ENCODE measurements around the gene ANKRD12. TPM values are rescaled to one million over a fixed set of nuclear protein-coding genes. Genes with fewer than 3 reads are reported as not detected.
A peak's percentile ranks its signal among the peaks of the same experiment; 100 is the strongest.

ANKRD12 gene
- total RNA-seq, 1 experiment from 2014 or later, result 43.4 TPM

- no peak for TF ChIP-seq TCF7 (CRISPR knock-in tag; IDR thresholded peaks at IDR 0.05; ENCODE audit: low read depth)
- no peak for TF ChIP-seq ARID4B (CRISPR knock-in tag; IDR thresholded peaks at IDR 0.05; ENCODE audit: borderline replicate concordance)
- no peak for TF ChIP-seq EMX1 (CRISPR knock-in tag; IDR thresholded peaks at IDR 0.05)
- peak; percentile 85 for TF ChIP-seq HMGXB4 (CRISPR knock-in tag; IDR thresholded peaks at IDR 0.05)
- no peak for TF ChIP-seq CREM (CRISPR knock-in tag; IDR thresholded peaks at IDR 0.05)
- TF ChIP-seq JAZF1 (CRISPR knock-in tag; IDR thresholded peaks at IDR 0.05), result no peak
- no peak for TF ChIP-seq AFF4 (CRISPR knock-in tag; IDR thresholded peaks at IDR 0.05; ENCODE audit: borderline replicate concordance)
- TF ChIP-seq TP53 (CRISPR knock-in tag; IDR thresholded peaks at IDR 0.05), result no peak
- no peak for TF ChIP-seq RORB (CRISPR knock-in tag; IDR thresholded peaks at IDR 0.05)
- TF ChIP-seq ZNF232 (CRISPR knock-in tag; IDR thresholded peaks at IDR 0.05), result peak; percentile 48; the same call in 1 of the 2 replicates
Measured at GRCh38 chr18:9102508-9103375, 33.8 kb upstream of the ANKRD12 start, which contains the start of gene NDUFV2 (continued).

- DNase-seq (ENCODE audit: low spot score), result no peak
- Mint-ChIP-seq H3K36me3 (no peaks in the 10 kb centered on the region), H3K4me1 (peaks cover 55% of the 10 kb centered on the region), H3K4me3 (peak overlapping the region; percentile 90), H3K27me3 (ENCODE audit: low read depth) (no peaks in the 10 kb centered on the region; the same call in 1 of the 2 replicates), H3K27ac (peak overlapping the region; percentile 84), H3K9me3 (no peaks in the 10 kb centered on the region)
- ChIA-PET CTCF (interaction anchor here (0.6 kb wide), 1 partner anchor 328 kb away, joined by 4 read pairs; no protein-coding TSS in a partner anchor), POLR2A (interaction anchor here (1.1 kb wide), 1 partner anchor 33 kb away, joined by 3 read pairs; the partner anchor contains the start of gene ANKRD12)
- no peak for ATAC-seq
- no peak for TF ChIP-seq ZNF281 (CRISPR knock-in tag; IDR thresholded peaks at IDR 0.05)
- no peak for TF ChIP-seq KAT7 (CRISPR knock-in tag; IDR thresholded peaks at IDR 0.05; ENCODE audit: borderline replicate concordance)
- no peak for TF ChIP-seq ZNF232 (CRISPR knock-in tag; IDR thresholded peaks at IDR 0.05)
- no peak for TF ChIP-seq USF1 (CRISPR knock-in tag; IDR thresholded peaks at IDR 0.05)
- no peak for TF ChIP-seq MAX (CRISPR knock-in tag; IDR thresholded peaks at IDR 0.05)
- no peak for TF ChIP-seq ZNF416 (CRISPR knock-in tag; IDR thresholded peaks at IDR 0.05)
- TF ChIP-seq NFE2L1 (CRISPR knock-in tag; IDR thresholded peaks at IDR 0.05), result no peak
- TF ChIP-seq GRHL2 (CRISPR knock-in tag; IDR thresholded peaks at IDR 0.05; ENCODE audit: insufficient replicate concordance, severe bottlenecking), result no peak
- no peak for TF ChIP-seq IRF1 (CRISPR knock-in tag; IDR thresholded peaks at IDR 0.05)
Measured at GRCh38 chr18:9103376-9103873, 33.2 kb upstream of the ANKRD12 start.
